Activated T-cell treated with anti-CD3 and anti-CD28 coated beads for 1 hour (primary cell): ENCODE data around the gene CLEC16A.
"Not testable (repeated sequence)": the region's sequence is repeated elsewhere in the genome, so short reads cannot be mapped to it uniquely, and the experiment has no call there.

Experiments used
- DNase-seq: peaks from one replicate; pipeline ENCODE4 v3.0.0-alpha.2; 2020; ENCODE audit warnings: low read depth

Gene CLEC16A

DNA sequence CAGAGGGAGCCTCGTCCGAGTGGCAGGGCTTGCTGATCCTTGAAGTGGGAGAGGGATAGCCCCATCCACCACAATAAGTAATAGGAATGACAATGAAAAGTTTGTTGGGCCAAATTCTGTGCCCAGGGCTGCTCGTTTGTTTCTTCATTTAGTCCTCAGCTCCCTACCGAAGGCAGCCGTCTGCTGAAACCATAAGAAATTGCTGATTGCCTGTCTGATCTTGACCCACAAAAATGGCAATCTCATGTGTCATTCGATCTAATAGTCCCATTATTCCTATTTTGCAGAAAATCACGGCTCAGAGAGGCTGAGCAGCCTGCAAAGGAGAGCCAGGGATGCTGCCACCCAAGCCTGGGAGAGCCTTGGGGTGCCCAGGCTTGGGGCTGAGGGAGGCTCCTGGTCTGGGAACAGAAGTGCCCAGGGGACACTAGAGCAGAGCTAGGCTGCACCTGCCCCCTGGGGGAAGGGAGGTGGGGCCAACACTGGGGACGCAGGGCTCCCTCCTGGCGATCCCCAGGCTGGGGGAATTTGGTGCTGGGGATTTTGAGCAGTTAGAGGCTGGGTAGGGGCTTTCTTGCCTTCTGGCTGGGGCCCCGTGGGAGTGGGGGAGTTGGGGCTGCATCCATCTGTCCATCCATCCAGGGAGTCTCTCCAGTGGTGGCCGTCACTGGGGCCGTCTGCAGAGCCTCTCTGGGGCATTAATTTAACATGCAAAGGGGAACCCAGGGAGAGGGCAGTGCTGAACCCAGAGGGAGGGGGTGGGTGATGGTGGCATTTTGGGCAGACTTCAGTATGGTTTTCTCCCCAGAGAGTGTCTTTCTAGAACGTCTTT is 258.1 kb downstream of the CLEC16A start:
- DNase-seq: no peak

- DNase-seq: no peak
These were observed 258.8 kb downstream of the CLEC16A start for GRCh38 chr16:11203111-11203623.

DNA sequence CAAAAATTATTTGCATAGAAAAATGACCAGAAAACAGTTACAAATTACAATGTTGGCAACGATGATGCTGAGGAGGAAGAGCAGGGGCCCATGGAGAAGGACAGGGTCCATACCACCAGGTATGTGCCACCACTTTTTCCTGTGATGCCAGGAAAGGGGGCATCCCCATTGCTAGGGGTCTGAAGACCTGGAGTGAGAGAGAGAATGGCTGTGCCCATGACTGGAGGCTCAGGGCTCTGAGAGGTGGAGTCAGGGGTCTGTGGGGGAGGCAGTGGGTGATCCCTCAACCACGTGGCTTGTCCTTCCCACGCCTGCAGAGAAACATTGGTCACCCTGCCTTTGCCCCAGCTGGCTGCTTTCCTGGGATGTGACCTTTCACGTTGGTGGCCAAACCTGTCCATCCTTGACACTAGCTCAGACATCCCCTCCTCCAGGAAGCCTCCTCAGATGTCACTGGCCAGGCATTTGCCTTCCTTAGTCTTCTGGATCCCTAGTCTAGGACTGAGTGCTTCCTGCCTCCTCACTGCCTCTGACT is 260.2 kb downstream of the CLEC16A start:
- DNase-seq: no peak

DNA sequence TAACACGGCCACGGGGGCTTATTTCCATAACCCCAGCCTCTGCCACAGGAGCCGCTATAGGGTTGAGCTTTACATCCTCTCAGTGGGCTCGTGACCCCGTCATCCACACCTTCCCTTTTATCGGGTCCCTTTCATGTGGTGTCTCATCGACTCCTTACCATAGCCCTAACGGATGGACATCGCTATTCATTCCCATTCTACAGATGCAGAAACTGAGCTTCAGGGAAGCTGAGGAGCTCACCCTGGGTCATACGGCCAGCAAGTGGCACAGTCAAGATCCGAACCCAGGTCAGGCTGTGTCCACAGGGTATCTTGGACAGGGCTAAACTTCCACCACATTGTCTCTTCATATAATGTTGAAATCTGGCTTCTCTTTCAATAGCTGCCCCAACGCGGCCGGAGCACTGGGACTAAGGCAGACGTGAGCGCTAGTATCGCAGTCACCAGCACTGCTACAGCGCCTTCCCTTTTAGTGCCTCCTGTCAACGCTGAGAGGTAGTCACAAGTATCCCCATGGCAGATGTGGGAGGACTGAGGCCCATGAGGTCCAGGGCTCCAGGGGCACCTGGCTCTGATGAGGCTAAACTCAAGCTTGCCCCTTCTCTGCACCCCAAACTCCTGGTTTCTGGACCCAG is 260.8 kb downstream of the CLEC16A start:
- no peak for DNase-seq

DNA sequence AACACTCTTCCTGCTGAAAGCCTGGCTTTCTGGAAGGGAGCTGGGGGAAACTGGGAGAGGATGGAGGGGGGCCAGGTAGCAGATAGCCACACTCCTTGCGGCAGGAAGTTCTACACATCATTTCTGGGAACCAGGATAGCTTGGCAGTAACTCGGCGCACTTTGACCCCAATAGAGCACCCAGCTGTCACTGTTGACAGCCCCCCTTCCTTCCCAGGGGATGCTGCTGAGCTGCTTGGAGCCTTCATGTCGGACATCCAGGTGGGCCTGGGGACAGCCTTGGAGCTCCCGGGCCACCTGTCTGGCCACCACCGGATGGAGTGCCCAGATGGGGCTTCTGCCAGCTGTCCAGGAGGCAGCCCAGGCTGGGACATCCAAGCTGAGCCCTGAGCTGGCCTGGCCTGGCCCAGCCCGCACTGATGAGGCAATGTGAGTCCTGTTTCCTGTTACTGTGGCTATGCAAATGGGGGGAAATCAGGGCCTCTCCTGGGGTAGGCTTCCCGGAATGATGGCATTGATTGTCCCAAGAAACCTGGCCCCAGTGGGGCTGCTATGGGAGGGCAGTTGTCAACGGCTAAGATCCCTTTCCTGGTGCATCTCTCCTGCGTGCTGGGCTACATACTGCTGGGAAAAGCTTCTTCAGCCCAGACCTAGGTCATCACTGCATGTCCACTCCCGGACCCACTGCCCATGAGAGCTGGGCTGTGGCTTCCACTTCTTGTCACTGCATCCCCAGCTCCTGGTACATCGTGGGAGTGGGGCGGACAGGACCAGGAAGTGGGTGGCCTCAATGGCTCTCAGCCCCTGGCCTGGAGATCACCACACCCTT is 261.6 kb downstream of the CLEC16A start:
- DNase-seq: no peak

- DNase-seq: no peak
These were observed 263.3 kb downstream of the CLEC16A start for GRCh38 chr16:11207646-11208045.

DNA sequence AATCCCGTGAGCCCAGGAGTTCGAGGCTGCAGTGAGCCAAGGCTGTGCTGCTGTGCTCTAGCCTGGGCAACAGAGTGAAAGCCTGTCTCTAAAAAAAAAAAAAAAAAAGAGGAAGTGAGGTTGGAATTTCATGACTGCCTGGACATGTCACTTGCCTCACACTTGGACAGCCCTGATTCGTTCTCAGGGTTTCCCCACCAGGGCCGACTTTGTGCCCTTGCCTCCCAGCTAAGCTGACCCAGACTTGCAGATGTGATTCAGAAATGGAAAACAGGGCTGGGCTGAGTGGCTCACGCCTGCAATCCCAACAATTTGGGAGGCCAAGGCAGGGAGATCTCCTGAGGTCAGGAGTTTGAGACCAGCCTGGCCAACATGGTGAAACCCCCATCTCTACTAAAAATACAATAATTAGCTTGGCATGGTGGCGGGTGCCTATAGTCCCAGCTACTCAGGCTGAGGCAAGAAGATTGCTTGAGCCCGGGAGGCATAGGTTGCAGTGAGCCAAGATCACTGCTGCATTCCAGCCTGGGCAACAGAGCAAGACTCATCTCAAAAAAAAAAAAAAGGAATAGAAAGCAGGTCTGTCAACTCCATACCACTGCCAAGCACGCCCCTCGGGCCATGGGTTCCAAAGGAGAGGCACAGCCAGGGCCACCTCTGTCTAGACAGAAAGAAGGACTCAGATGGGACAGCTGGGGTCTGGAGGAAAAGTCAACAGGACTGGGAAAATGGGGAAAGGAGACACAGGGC is 264.7 kb downstream of the CLEC16A start:
- DNase-seq: no peak

GRCh38 chr16:11210260-11210659 is 265.9 kb downstream of the CLEC16A start:
- no peak for DNase-seq

DNA sequence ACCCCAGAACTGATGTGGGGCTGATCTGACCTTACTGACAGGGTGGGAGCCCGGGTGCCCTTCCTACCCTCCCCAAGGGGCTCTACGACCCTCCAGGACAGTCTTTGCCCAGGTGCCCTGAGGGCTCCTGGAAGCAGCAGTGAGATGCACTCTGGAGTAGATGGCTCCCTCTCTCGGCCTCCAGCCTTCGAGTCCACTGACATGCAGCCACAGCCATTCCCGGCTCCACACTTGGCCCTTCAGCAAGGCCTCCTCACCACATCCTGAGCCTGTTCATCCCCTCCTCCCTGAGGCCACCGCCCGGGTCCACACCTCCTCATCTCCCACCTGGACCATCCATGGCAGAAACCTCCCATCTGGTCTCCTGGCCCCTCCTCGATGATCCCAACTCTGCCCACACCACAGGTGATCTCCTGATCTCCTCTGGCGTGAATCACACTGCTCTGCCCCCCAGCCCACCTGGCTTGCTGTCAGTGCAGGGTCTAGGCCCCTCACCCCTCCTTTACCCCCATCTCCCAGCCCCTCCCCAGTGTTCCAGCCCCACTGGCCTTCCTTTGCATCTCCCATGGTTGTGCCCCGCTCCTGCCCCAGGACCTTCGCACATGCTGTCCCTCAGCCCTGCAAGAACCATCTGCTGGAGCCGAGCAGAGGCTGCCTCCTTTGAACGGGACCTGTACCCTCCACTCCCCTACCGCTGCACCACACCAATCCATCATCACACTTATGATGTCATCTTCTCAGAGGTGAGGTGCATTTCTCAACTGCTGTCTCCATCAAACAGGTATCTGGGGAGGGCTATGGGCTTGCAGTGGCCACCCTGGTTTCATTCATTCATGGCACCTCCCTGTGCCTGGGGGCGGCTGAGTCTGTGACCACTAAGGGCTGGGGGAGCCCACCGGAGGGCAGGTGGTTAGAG is 267.0 kb downstream of the CLEC16A start:
- no peak for DNase-seq

- DNase-seq: no peak
These were observed 267.8 kb downstream of the CLEC16A start for GRCh38 chr16:11211977-11212797.

GRCh38 chr16:11212798-11213196 is 268.4 kb downstream of the CLEC16A start:
- no peak for DNase-seq

GRCh38 chr16:11213373-11213772 is 269.0 kb downstream of the CLEC16A start:
- no peak for DNase-seq

- no peak for DNase-seq
These were observed 269.4 kb downstream of the CLEC16A start for GRCh38 chr16:11213799-11214198.

DNA sequence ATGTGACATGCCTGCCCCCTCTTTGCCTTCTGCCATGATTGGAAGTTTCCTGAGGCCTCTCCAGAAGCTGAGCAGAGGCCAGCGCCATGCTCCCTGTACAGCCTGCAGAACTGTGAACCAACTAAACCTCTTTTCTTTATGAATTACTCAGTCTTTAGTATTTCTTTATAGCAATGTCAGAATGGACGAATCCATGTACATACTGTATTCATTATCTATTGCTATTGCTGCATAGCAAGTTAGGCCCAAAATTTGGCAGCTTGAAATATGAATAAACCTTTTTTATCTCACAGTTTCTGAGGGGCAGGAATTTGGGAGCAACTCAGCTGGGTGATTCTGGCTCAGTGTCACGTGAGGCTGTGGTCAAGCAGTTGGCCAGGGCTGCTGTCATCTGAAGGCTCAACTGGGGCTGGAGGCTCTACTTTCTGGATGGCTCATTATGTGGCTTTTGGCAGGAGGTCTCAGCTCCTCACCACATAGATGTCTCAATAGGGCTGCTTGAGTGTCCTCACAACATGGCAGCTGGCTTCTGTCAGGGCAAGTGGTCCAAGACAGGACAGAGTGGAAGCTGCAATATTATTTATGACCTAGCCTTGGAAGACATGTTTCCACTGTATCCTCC is 271.7 kb downstream of the CLEC16A start:
- no peak for DNase-seq

GRCh38 chr16:11217651-11218603 is 273.6 kb downstream of the CLEC16A start:
- no peak for DNase-seq

DNA sequence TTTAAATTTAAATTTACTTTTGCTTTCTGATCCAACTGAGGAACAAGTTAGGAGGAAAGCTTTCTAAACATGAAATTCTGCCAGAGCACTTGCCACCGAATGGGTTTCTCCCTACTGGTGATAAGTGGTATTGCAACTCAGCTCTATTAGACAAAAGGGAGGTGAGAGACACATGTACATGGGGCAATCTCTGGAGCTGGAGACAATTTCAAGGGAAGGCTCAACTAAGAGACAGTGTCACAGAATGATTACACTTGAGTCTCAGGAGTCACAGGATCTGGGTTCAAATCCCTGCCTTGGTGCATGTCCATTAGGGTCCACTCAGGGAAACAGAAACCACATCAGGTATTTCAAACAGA is 274.2 kb downstream of the CLEC16A start:
- DNase-seq: no peak

GRCh38 chr16:11219178-11219577 is 274.8 kb downstream of the CLEC16A start:
- no peak for DNase-seq

- not testable (repeated sequence) for DNase-seq
These were observed 276.1 kb downstream of the CLEC16A start for GRCh38 chr16:11220507-11220906.
